HG03066 (cell line): Measurements from ENCODE around the gene IL15RA.
"Not testable (repeated sequence)": the region's sequence is repeated elsewhere in the genome, so short reads cannot be mapped to it uniquely, and the experiment has no call there.

Experiments used
- ATAC-seq: cut with Tn5 transposase; IDR thresholded peaks from one replicate; pipeline ENCODE4 v1.9.1; 2021; ENCODE audit warnings: low read depth; ENCODE audit not compliant: unreplicated experiment

The IL15RA gene

GRCh38 chr10:5971886-5972285 lies 5.5 kb downstream of the IL15RA start:
- no peak for ATAC-seq

GRCh38 chr10:5971315-5971832 lies 6.0 kb downstream of the IL15RA start:
- no peak for ATAC-seq

GRCh38 chr10:5970527-5970926 lies 6.8 kb downstream of the IL15RA start:
- no peak for ATAC-seq

GRCh38 chr10:5970066-5970465 lies 7.3 kb downstream of the IL15RA start:
- ATAC-seq = no peak

GRCh38 chr10:5968681-5969453 lies 8.5 kb downstream of the IL15RA start:
- ATAC-seq = no peak

- ATAC-seq = no peak
These were observed 9.2 kb downstream of the IL15RA start for GRCh38 chr10:5968037-5968680.

GRCh38 chr10:5965266-5965665 lies 12.1 kb downstream of the IL15RA start:
- ATAC-seq = no peak

- no peak for ATAC-seq
These were observed 12.6 kb downstream of the IL15RA start for GRCh38 chr10:5964736-5965135.

GRCh38 chr10:5963591-5963990 lies 13.8 kb downstream of the IL15RA start:
- no peak for ATAC-seq

- ATAC-seq = no peak
These were observed 14.3 kb downstream of the IL15RA start for GRCh38 chr10:5963071-5963470.

GRCh38 chr10:5962358-5962940 lies 14.9 kb downstream of the IL15RA start:
- ATAC-seq = not testable (repeated sequence)

GRCh38 chr10:5961405-5962100 lies 15.8 kb downstream of the IL15RA start:
- no peak for ATAC-seq

- ATAC-seq = not testable (repeated sequence)
These were observed 16.4 kb downstream of the IL15RA start for GRCh38 chr10:5960973-5961275.

- no peak for ATAC-seq
These were observed 17.0 kb downstream of the IL15RA start for GRCh38 chr10:5960070-5960972.

- no peak for ATAC-seq
These were observed 17.7 kb downstream of the IL15RA start for GRCh38 chr10:5959581-5960069.

- ATAC-seq = no peak
These were observed 18.2 kb downstream of the IL15RA start for GRCh38 chr10:5959142-5959541.

GRCh38 chr10:5958675-5959074 lies 18.7 kb downstream of the IL15RA start:
- no peak for ATAC-seq

- ATAC-seq = no peak
These were observed 19.3 kb downstream of the IL15RA start for GRCh38 chr10:5958077-5958476.

GRCh38 chr10:5956146-5956936 lies 21.0 kb downstream of the IL15RA start:
- ATAC-seq = no peak
